GM12878 (cell line): Measurements from ENCODE around the gene INO80E. TPM values are rescaled to one million over a fixed set of nuclear protein-coding genes. Genes with fewer than 3 reads are reported as not detected.
A peak's percentile ranks its signal among the peaks of the same experiment; 100 is the strongest.

Source experiments
- ATAC-seq: fragments of 200-7000 bp; cut with Tn5 transposase; 3 replicates; pipeline ENCODE4 v1.9.1; 2020; ENCODE audit warnings: mild to moderate bottlenecking, moderate library complexity
- BruUV-seq: library from RNA; stranded (reverse); fragments of 400-500 nt; replicated peaks from 2 replicates; lab custom pipeline; 2021; lab: Mats Ljungman, UMichigan
- CTCF ChIA-PET: fragments of 300-600 bp; sonication (Branson Sonifier 250); formaldehyde crosslinking; extraction: SDS; loops from one replicate; lab custom pipeline; 2021; ENCODE audit warnings: inconsistent platforms; lab: Yijun Ruan, JAX
- POLR2A ChIA-PET: fragments of 350-600 bp; formaldehyde crosslinking; extraction: SDS; loops from one replicate; lab custom pipeline; 2021; ENCODE audit warnings: inconsistent platforms; lab: Charles Lee
- RAD21 ChIA-PET: fragments of 300-600 bp; sonication (Branson Sonifier 250); formaldehyde crosslinking; loops from one replicate; lab custom pipeline; 2023; ENCODE audit warnings: antibody characterized with exemption; ENCODE audit not compliant: unreplicated experiment; lab: Charles Lee
- SMC1A ChIA-PET: fragments of 300-600 bp; sonication (Branson Sonifier 250); formaldehyde crosslinking; loops from one replicate; lab custom pipeline; 2023; ENCODE audit not compliant: unreplicated experiment, uncharacterized antibody; lab: Charles Lee
- DNase-seq: peaks from one replicate; pipeline ENCODE4 v3.0.0-alpha.2; 2011; ENCODE audit warnings: low read depth, low spot score
- FAIRE-seq: peaks from 3 replicates; lab custom pipeline; 2011; peaks lifted over from hg19 to GRCh38; lab: Jason Lieb, UNC
- H2AFZ ChIP-seq: 2 replicates; pipeline ENCODE4 v1.6.0; 2011; ENCODE audit warnings: low read depth, low read length, control low read depth; ENCODE audit not compliant: control insufficient read depth
- H3K27ac ChIP-seq: 2 replicates; pipeline ENCODE4 v1.5.1; 2011; ENCODE audit warnings: control low read depth; ENCODE audit not compliant: control insufficient read depth, insufficient read depth
- H3K27me3 ChIP-seq, 2 experiments: replicated peaks in 1 of 2; 2 replicates each; pipeline versions ENCODE4 v1.6.0 to v1.6.1; 2011; ENCODE audit warnings: low read length in 1 of 2; ENCODE audit not compliant: control insufficient read depth in 2 of 2, insufficient read depth in 2 of 2
- H3K36me3 ChIP-seq, 2 experiments: 2 replicates each; pipeline ENCODE4 v1.5.1; 2011; ENCODE audit warnings: low read length in 1 of 2; ENCODE audit not compliant: control insufficient read depth in 2 of 2, insufficient read depth in 2 of 2
- H3K4me1 ChIP-seq: 2 replicates; pipeline ENCODE4 v1.6.1; 2011; ENCODE audit warnings: mild to moderate bottlenecking, low read length, moderate library complexity, mixed read lengths; ENCODE audit not compliant: control insufficient read depth, insufficient read depth
- H3K4me2 ChIP-seq: 2 replicates; pipeline ENCODE4 v1.6.0; 2011; ENCODE audit warnings: control low read depth; ENCODE audit not compliant: control insufficient read depth, insufficient read depth
- H3K4me3 ChIP-seq: fragments of 200-600 bp; sonication (generic); 2 replicates; pipeline ENCODE4 v1.5.1; 2016
- H3K79me2 ChIP-seq: 2 replicates; pipeline ENCODE4 v1.6.0; 2011; ENCODE audit warnings: low read length; ENCODE audit not compliant: control insufficient read depth, insufficient read depth
- H3K9ac ChIP-seq: 2 replicates; pipeline ENCODE4 v1.8.0; 2011; ENCODE audit warnings: low read length, control low read depth, mixed read lengths; ENCODE audit not compliant: control insufficient read depth, insufficient read depth
- H3K9me3 ChIP-seq: replicated peaks from 3 replicates; pipeline ENCODE4 v1.5.1; 2011; ENCODE audit warnings: mild to moderate bottlenecking, low read length; ENCODE audit not compliant: control insufficient read depth, insufficient read depth
- H4K20me1 ChIP-seq: 2 replicates; pipeline ENCODE4 v1.6.0; 2011; ENCODE audit not compliant: control insufficient read depth, insufficient read depth
- HCFC1 ChIP-seq: fragments of 150-350 bp; IDR thresholded peaks from 2 replicates; pipeline ENCODE4 v1.6.1; 2014; ENCODE audit warnings: low read length
- IKZF1 ChIP-seq: fragments of 450-650 bp; conservative IDR thresholded peaks from 2 replicates; pipeline ENCODE4 v1.6.1; 2017; ENCODE audit warnings: antibody characterized with exemption, mild to moderate bottlenecking
- POLR2AphosphoS5 ChIP-seq: IDR thresholded peaks from 2 replicates; pipeline ENCODE4 v1.6.1; 2011; ENCODE audit warnings: mild to moderate bottlenecking, low read length, inconsistent platforms
- RFX5 ChIP-seq: IDR thresholded peaks from 2 replicates; pipeline ENCODE4 v1.6.1; 2011; ENCODE audit warnings: low read depth, low read length, improper control_type of control experiment
- SMARCA5 ChIP-seq: fragments of 450-650 bp; IDR thresholded peaks from 2 replicates; pipeline ENCODE4 v1.6.1; 2017; ENCODE audit warnings: mild to moderate bottlenecking
- ZNF207 ChIP-seq: fragments of 450-650 bp; IDR thresholded peaks from 2 replicates; pipeline ENCODE4 v1.6.1; 2014; ENCODE audit warnings: antibody characterized with exemption, mild to moderate bottlenecking, borderline replicate concordance
- WGBS: methylation state at CpG from one replicate; pipeline ENCODE4 v1.1.6; 2016; ENCODE audit warnings: low lambda C conversion rate; ENCODE audit not compliant: insufficient replicate concordance, insufficient coverage; ENCODE audit errors: missing lambda C conversion rate; 5-methylcytosine and 5-hydroxymethylcytosine counted together
- in situ Hi-C: fragments of 300-500 bp; cut with MboI; formaldehyde crosslinking; loops from 9 replicates; pipeline ENCODE4 v1.14.3; 2018; ENCODE audit warnings: mixed read lengths
- intact Hi-C: fragments of 100-400 bp; cut with micrococcal nuclease; formaldehyde crosslinking; loops from one replicate; pipeline ENCODE4 v1.14.2; 2022; ENCODE audit not compliant: unreplicated experiment
- polyA plus RNA-seq, 11 experiments: library from polyadenylated mRNA; depleted of rRNA in 4 of 11; unstranded in 6 of 11; stranded (reverse) in 5 of 11; fragments of >200 nt; fragmentation: Nextera tagmentation in 4 of 11; fragmentation: Illumina TruSeq in 1 of 11; extraction: Ambion mirVana in 4 of 11; extraction: Trizol in 1 of 11; gene quantifications; 1 replicate in 1 of 11; 2 replicates in 10 of 11; pipeline versions ENCODE4 v1.2.1 to v1.2.3, GENCODE V29; 2011 to 2016; ENCODE audit warnings: inconsistent platforms in 2 of 11, missing spikeins in 2 of 11, low read depth in 1 of 11
- total RNA-seq, 4 experiments: library from RNA; depleted of rRNA in 3 of 4; stranded (reverse); fragments of >200 nt in 3 of 4; fragmentation: Illumina TruSeq in 1 of 4; extraction: Trizol in 1 of 4; gene quantifications; 2 replicates each; pipeline versions ENCODE4 v1.2.1 to v1.2.3, GENCODE V29; 2013 to 2021

INO80E gene
- total and polyA plus RNA-seq, 10 of the 15 experiments (the other 5 are each of a cell fraction or from before 2014, with no cell fraction given) = 0.39 to 74.0 (median 33.0) TPM

DNA sequence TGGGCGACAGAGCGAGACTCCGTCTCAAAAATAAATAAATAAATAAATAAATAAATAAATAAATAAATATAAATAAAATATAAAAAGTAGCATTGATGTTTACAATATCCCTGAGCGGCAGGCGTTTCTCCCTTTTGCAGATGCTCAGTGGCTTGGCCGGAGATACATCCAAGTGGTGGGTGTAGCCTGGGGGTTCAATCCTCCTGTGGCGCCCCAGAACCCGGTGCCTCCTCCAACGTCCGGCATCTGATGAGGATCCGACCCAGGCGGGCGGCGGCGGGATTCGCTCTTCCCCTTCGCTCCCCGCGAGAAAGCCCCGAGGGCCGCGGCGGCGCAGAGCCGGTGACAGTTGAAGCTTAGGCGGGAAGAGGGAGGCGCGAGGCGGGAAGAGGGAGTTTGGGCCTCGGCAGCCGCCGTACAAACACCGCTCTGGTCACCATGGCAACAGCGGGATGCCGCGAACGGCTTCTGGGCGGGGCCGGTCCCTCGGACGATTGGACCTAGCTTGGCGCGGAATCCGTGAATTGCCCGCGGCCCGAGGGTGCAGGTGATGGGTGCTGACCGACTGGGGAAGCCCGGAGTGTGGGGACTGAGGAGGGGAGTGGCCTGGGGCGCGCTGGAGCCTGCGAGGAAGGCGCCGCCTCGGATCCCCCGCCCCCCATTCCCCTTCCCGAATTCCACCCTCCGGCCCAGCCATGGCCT, 56.8 kb downstream of the INO80E start (continued):
- TF ChIP-seq ZNF207 (no peak), RFX5 (peak; percentile 47; the same call in 1 of the 2 replicates), SMARCA5 (0 out of 2 replicates have a peak, but pooled peaks have one; percentile 11)

DNA sequence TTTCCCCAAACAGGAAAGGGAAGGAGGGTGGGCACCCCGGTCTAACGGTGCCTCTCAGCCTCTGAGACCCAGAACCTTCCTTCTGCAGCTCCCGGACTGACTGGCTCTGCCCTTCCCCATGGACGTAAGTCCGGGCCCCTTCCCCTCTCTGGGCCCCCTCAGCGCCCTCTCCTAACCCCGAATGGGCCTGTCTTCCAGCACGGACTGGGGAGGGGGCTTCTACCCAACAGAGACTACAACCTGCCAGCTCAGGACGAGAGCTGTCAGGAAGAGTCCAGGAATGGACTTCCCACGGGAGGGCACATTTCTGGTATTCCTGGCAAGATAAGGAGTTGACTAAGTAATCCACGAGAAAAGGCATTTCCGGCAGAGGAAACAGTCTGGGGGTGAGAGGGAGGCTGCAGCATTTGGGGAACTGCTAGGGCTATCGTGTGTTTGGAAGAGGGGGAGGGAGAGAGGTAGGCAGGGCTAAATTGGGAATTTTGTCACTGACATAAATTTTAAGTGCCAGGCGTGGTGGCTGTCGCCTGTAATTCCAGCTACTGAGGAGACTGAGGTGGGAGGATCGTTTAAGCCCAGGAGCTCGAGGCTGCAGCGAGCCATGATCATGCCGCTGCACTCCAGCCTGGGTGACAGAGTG, 57.5 kb downstream of the INO80E start:
- Histone ChIP-seq H3K4me2 (peak overlapping the region; percentile 60), H3K4me3 (peak overlapping the region; percentile 83), H4K20me1 (no peaks in the 10 kb centered on the region), H3K9me3 (no peaks in the 10 kb centered on the region), H3K9ac (peak overlapping the region; percentile 71), H3K4me1 (peaks cover 3% of the 10 kb centered on the region; the same call in 1 of the 2 replicates), H3K27ac (no peak overlapping the region; the same call in 1 of the 2 replicates), H3K79me2 (no peaks in the 10 kb centered on the region), H2AFZ (peak overlapping the region; percentile 91), H3K36me3 (no peaks in the 10 kb centered on the region), H3K27me3 (no peaks in the 10 kb centered on the region)
- in situ Hi-C loops = no loop called here
- peak; percentile 24 for ATAC-seq
- TF ChIP-seq POLR2AphosphoS5 (no peak), IKZF1 (0 out of 2 replicates have a peak, but pooled peaks have one; percentile 6), HCFC1 (no peak)
- no peak for FAIRE-seq
- CTCF ChIA-PET = interaction anchor here (0.6 to 4.8 kb wide), 5 partner anchors 12 to 86 kb away, joined by 3 to 51 read pairs (median 4); partner anchors contain the start of genes ALDOA and TBX6
- intact Hi-C loops = no loop called here
- 7% methylated on average over 19 of the region's 19 CpGs for WGBS
- SMC1A ChIA-PET = no interaction called here
- no TSS peak for BruUV-seq
- RAD21 ChIA-PET = no interaction called here
- POLR2A ChIA-PET = interaction anchor here (0.7 to 2.7 kb wide), 5 partner anchors 10 to 246 kb away, joined by 3 to 9 read pairs (median 6); partner anchors contain the start of genes ALDOA, HIRIP3, INO80E and TAOK2
- DNase-seq = no peak
